ENCODE results near the gene UMOD. TPM values are rescaled to one million over a fixed set of nuclear protein-coding genes. Genes with fewer than 3 reads are reported as not detected.

The UMOD gene
- polyA plus RNA-seq, 1 donor (not counting 4 experiments of a cell fraction or from before 2014, with no cell fraction given): not detected

DNA sequence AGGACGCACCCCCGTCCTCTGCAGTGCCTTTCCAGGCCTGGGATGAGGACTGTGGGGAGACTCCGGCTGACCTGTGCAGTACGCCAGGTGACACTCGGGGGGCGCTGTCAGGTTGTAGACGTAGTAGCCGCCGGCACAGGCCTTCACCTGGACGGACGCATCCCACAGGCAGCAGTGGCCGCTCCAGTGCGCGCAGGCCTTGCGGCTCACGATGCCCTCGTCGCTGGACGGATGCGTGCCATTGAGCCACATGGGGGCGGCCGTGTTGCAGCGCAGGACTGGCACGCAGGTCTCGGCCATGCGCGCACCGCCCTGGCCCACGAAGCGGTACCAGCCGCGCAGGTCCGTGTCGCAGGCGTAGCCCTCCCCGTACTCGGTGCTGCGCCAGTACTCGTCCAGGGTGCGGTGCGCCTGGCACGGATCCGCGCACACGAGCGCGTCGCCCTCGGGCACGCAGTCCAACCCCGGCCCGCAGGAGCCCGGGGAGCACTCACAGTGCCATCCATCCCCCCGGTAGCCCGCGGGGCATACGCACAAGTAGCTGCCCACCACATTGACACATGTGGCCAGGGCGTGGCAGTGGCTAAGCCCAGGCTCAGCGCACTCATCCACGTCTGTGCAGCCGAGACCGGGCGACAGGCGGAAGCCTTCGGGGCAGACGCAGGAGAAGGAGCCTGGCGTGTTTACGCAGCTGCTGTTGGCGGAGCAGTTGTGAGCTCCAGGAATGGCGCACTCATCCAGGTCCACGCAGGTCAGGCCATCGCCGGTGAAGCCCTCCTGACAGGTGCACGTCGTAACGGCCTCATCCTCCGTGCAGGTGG, 3.9 kb downstream of the UMOD start:
- no peak overlapping the region for H3K9ac ChIP-seq (ENCODE audit: control insufficient read depth, extremely low read depth, insufficient read depth, low read length)
- dilution Hi-C loops (cut with MboI; ENCODE audit: extremely low pct_ligation_motif_present, low sequenced_read_pairs): no loop called here
- no peak for FAIRE-seq

DNA sequence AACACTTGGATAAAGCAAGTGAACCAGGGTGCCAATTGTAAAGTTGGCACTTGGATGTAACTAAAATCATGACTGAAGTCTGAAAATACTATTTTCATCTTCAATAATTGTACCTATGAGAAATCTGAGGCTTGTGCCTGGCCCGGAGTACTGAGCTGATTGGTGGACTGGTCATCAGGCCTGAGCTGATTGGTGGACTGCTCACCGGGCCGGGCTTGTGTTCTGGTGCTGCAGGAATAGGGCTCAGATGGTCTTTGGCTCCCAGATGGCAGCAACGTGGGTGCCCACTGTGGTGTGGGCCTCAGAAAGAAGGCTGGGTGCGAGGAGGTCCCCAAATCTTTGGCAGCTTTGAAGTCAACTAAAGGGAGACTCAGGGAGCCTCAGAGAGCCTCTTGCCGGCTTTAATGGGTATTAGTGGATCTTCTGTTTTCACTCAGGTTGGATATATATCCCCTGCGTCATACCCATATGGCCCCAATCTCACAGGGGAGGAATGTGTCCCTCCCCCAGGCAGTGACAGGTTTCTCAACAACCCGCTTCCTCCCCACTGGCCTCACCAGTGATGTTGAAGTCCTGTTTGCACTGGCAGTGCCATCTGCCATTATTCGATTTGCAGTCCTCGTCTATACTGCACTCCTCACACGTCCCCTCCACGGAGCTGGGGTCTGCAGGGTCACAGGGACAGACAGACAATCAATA, 4.7 kb downstream of the UMOD start:
- H3K9ac ChIP-seq (ENCODE audit: control insufficient read depth, extremely low read depth, insufficient read depth, low read length): no peak overlapping the region
- H3K36me3 ChIP-seq (ENCODE audit: control insufficient read depth in 2 of 2, extremely low read depth in 1 of 2, insufficient read depth in 2 of 2, low read length in 2 of 2): no peaks in the 10 kb centered on the region
- H3K9me1 ChIP-seq (ENCODE audit: control insufficient read depth, extremely low read depth, insufficient read depth, low read length): no peaks in the 10 kb centered on the region
- H2AFZ ChIP-seq (ENCODE audit: control insufficient read depth, low read length): no peak overlapping the region
- no peak for TF ChIP-seq EZH2 (IDR thresholded peaks at IDR 0.05; ENCODE audit: low read length)
- TF ChIP-seq, protein P1, sequence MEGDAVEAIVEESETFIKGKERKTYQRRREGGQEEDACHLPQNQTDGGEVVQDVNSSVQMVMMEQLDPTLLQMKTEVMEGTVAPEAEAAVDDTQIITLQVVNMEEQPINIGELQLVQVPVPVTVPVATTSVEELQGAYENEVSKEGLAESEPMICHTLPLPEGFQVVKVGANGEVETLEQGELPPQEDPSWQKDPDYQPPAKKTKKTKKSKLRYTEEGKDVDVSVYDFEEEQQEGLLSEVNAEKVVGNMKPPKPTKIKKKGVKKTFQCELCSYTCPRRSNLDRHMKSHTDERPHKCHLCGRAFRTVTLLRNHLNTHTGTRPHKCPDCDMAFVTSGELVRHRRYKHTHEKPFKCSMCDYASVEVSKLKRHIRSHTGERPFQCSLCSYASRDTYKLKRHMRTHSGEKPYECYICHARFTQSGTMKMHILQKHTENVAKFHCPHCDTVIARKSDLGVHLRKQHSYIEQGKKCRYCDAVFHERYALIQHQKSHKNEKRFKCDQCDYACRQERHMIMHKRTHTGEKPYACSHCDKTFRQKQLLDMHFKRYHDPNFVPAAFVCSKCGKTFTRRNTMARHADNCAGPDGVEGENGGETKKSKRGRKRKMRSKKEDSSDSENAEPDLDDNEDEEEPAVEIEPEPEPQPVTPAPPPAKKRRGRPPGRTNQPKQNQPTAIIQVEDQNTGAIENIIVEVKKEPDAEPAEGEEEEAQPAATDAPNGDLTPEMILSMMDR (optimal IDR thresholded peaks at IDR 0.05 in 1 of 3, IDR thresholded peaks at IDR 0.05 in 1 of 3, conservative IDR thresholded peaks at IDR 0.05 in 1 of 3; ENCODE audit: extremely low read depth in 1 of 3, insufficient read depth in 2 of 3, low read length in 3 of 3): no peak
- no peaks in the 10 kb centered on the region for H4K20me1 ChIP-seq (ENCODE audit: control insufficient read depth, extremely low read depth, insufficient read depth, low read length)
- no peak overlapping the region for H3K4me2 ChIP-seq (ENCODE audit: control insufficient read depth, extremely low read depth, insufficient read depth, low read depth, low read length)
- DNase-seq (ENCODE audit: low read depth, low spot score) (no peak), FAIRE-seq (no peak)
- no peaks in the 10 kb centered on the region for H3K27me3 ChIP-seq (ENCODE audit: control insufficient read depth, extremely low read depth, insufficient read depth, low read length)
- H3K4me3 ChIP-seq (ENCODE audit: control insufficient read depth in 2 of 3, extremely low read depth in 1 of 3, insufficient read depth in 2 of 3, low read depth in 1 of 3, low read length in 3 of 3): no peak overlapping the region
- H3K4me1 ChIP-seq (ENCODE audit: control insufficient read depth, extremely low read depth, insufficient read depth, low read length): no peaks in the 10 kb centered on the region
- no peak overlapping the region for H3K27ac ChIP-seq (ENCODE audit: control insufficient read depth, insufficient read depth, low read length)
- dilution Hi-C loops (cut with MboI; ENCODE audit: extremely low pct_ligation_motif_present, low sequenced_read_pairs): no loop called here
- no peaks in the 10 kb centered on the region for H3K9me3 ChIP-seq (ENCODE audit: control insufficient read depth, low read depth, low read length)
- no peaks in the 10 kb centered on the region for H3K79me2 ChIP-seq (ENCODE audit: control insufficient read depth, insufficient read depth, low read length)

More for the DNA sequence above, 3.9 kb downstream of the UMOD start:
- TF ChIP-seq EZH2 (IDR thresholded peaks at IDR 0.05; ENCODE audit: low read length): no peak
- TF ChIP-seq, protein P1 (optimal IDR thresholded peaks at IDR 0.05 in 1 of 3, IDR thresholded peaks at IDR 0.05 in 1 of 3, conservative IDR thresholded peaks at IDR 0.05 in 1 of 3; ENCODE audit: extremely low read depth in 1 of 3, insufficient read depth in 2 of 3, low read length in 3 of 3): no peak
- H3K36me3 ChIP-seq (ENCODE audit: control insufficient read depth in 2 of 2, extremely low read depth in 1 of 2, insufficient read depth in 2 of 2, low read length in 2 of 2): no peaks in the 10 kb centered on the region
- no peaks in the 10 kb centered on the region for H3K79me2 ChIP-seq (ENCODE audit: control insufficient read depth, insufficient read depth, low read length)
- no peaks in the 10 kb centered on the region for H4K20me1 ChIP-seq (ENCODE audit: control insufficient read depth, extremely low read depth, insufficient read depth, low read length)
- H3K27me3 ChIP-seq (ENCODE audit: control insufficient read depth, extremely low read depth, insufficient read depth, low read length): no peaks in the 10 kb centered on the region
- H3K9me3 ChIP-seq (ENCODE audit: control insufficient read depth, low read depth, low read length): no peaks in the 10 kb centered on the region
- H3K4me3 ChIP-seq (ENCODE audit: control insufficient read depth in 2 of 3, extremely low read depth in 1 of 3, insufficient read depth in 2 of 3, low read depth in 1 of 3, low read length in 3 of 3): no peak overlapping the region
- H3K4me2 ChIP-seq (ENCODE audit: control insufficient read depth, extremely low read depth, insufficient read depth, low read depth, low read length): no peak overlapping the region
- no peaks in the 10 kb centered on the region for H3K9me1 ChIP-seq (ENCODE audit: control insufficient read depth, extremely low read depth, insufficient read depth, low read length)
- H3K27ac ChIP-seq (ENCODE audit: control insufficient read depth, insufficient read depth, low read length): no peak overlapping the region
- no peak overlapping the region for H2AFZ ChIP-seq (ENCODE audit: control insufficient read depth, low read length)
- no peaks in the 10 kb centered on the region for H3K4me1 ChIP-seq (ENCODE audit: control insufficient read depth, extremely low read depth, insufficient read depth, low read length)
- no peak for DNase-seq (ENCODE audit: low read depth, low spot score)

Measured in keratinocyte (primary cell).